ENCODE measurements around the gene IFNA21.
"Not testable (repeated sequence)": the region's sequence is repeated elsewhere in the genome, so short reads cannot be mapped to it uniquely, and the experiment has no call there.

Gene IFNA21

GRCh38 chr9:21166560-21166959 lies at the start of gene IFNA21:
Gene IFNA21, minus strand, starts transcription at chr9:21166660. Its CDS starts 48 bp downstream, at chr9:21166612.
- DNase-seq (ENCODE audit: low read depth in 3 of 3), result not testable (repeated sequence)

GRCh38 chr9:21213411-21214326 lies 47.2 kb upstream of the IFNA21 start:
- DNase-seq (ENCODE audit: low read depth in 3 of 3), result not testable (repeated sequence)

DNA sequence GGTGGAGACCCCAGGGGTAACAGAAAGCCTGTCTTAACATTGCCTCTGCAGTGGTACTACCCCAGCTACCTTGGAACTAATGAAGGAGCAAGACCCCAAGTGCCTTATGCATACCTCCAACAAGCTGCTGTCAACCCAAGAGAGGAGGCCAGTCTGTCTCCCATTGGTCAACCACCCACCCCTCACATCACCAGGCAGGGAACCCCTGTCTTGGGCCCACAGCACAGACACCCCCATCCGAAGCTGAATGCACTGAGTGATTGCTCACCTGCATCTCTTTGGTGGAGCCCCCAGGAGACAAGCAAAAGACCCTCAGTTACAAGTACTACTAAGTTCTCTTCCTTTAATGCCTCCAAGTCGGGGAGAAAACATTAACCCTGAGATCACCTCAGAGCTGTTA lies 45.7 kb upstream of the IFNA21 start:
- not testable (repeated sequence) for DNase-seq (ENCODE audit: low read depth in 3 of 3)

DNA sequence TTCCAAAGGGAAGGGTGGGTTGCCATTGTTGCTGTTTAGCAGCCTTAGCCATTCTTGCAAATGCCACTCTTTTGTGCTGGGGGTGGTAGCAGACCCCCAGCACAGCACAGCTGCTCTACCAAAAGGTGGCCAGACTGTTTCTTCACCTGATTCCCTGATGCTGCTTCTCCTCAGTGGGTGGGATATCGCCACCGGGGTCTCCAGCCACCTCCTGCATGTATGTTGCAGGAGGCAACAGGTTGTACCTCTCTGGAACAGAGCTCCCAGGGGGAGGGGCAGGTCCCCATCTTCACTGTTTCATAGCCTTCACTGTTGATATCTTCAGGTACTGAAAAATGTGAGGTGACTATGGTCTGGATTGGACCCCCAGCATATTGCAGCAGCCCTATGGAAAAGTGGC lies 44.3 kb upstream of the IFNA21 start:
- not testable (repeated sequence) for DNase-seq (ENCODE audit: low read depth in 3 of 3)

GRCh38 chr9:21210311-21210710 lies 43.9 kb upstream of the IFNA21 start:
- no peak for DNase-seq (ENCODE audit: low read depth in 3 of 3)

- not testable (repeated sequence) for DNase-seq (ENCODE audit: low read depth in 3 of 3)
Observed at GRCh38 chr9:21207043-21207442, 40.6 kb upstream of the IFNA21 start, which contains the start of gene IFNA10. Gene IFNA10, minus strand, starts transcription at chr9:21207143. Its CDS starts 46 bp downstream, at chr9:21207097.

- DNase-seq (ENCODE audit: low read depth in 3 of 3), result no peak
Observed at GRCh38 chr9:21205204-21205603, 38.7 kb upstream of the IFNA21 start.

DNA sequence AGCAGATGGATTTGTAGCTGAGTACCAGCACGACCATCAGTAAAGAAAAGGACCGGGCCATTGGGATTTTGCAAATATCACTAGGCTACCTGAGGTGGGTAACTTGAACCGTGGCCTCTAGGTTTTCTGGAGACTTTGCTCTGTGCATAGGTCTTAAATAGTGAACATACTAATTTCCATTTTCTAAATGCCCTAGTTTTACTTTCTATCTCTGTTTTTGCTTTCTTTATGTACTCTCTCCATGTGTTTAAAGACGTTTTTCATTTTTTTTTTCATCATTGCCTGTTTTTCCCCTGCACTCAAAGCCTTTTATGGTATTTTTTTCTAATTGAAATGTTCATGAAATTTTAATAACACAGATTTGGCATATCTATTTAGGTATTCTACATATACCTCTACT lies 35.6 kb upstream of the IFNA21 start, which contains the start of gene IFNA7:
Gene IFNA7, minus strand, starts transcription at position 101 of the 400 bp plus-strand sequence. Its CDS starts 40 bp downstream, at position 61.
- DNase-seq (ENCODE audit: low read depth in 3 of 3), result not testable (repeated sequence)

DNA sequence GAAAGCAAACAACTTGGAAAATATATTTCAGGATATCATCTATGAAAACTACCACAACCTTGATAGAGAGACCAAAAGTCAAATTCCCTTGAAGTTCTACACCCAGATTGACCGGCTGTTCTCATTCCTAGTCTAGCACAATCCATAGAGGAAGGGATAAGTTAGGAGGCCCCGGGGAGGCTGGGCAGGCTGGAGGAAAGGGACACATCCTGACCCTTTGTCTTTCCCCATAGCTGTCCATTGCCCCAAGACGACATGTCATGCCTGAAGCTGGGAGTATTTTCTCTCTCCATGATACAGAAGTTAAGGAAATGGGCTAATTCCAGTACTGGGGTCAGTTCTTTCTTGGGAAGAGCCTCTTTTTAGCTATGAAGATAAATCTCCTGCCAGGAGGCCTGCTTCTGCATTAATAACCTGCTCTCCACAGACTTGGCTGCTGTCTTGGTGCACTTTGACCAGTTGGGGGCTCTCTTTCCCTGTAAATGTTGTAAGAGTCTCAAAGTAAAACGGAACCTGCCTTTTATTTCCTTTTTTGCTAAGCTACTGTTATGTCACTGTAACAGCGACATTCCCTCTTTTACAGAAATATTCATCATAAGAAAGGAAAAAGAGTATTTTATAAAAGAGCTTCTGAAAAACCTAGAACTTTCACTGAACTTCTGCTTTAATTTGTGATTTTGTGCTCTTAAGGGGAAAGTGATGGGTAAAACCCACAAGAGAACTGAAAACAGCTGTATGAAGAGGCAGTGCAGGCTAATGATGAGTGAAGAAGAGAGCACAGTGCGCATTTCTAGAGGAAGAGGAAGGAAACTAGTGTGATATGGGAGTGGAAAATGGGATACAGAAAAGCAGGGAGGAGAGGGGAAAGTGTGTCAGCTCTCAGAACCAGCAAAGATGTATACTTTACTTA lies 28.7 kb upstream of the IFNA21 start:
- DNase-seq (ENCODE audit: low read depth in 3 of 3), result not testable (repeated sequence)

DNA sequence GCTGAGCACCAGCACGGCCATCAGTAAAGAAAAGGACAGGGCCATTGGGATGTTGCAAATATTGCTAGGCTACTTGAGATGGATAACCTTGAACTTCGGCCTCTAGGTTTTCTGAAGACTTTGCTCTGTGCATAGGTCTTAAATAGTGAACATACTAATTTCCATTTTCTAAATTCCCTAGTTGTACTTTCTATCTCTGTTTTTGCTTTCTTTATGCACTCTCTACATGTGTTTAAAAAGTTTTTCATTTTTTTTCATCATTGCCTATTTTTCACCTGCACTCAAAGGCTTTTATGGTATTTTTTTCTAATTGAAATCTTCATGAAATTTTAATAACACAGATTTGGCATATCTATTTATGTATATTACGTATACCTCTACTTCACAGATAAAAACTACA lies 21.0 kb upstream of the IFNA21 start, which contains the start of gene IFNA4:
Gene IFNA4, minus strand, starts transcription at position 101 of the 400 bp plus-strand sequence. Its CDS starts 56 bp downstream, at position 45.
- not testable (repeated sequence) for DNase-seq (ENCODE audit: low read depth in 3 of 3)

DNA sequence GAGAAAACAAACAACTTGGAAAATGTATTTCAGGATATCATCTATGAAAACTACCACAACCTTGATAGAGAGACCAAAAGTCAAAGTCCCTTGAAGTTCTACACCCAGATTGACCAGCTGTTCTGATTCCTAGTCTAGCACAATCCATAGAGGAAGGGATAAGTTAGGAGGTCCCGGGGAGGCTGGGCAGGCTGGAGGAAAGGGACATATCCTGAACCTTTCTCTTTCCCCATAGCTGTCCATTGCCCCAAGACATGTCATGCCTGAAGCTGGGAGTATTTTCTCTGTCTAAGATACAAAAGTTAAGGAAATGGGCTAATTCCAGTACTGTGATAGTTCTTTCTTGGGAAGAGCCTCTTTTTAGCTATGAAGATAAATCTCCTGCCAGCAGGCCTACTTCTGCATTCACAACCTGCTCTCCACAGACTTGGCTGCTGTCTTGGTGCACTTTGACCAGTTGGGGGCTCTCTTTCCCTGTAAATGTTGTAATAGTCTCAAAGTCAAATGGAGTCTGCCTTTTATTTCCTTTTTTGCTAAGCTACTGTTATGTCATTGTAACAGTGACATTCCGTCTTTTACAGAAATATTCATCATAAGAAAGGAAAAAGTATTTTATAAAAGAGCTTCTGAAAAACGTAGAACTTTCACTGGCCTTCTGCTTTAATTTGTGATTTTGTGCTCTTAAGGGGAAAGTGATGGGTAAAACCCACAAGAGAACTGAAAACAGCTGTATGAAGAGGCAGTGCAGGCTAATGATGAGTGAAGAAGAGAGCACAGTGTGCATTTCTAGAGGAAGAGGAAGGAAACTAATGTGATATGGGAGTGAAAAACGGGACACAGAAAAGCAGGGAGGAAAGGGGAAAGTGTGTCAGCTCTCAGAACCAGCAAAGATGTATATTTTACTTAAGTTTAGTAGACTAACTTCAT lies 16.6 kb upstream of the IFNA21 start:
- DNase-seq (ENCODE audit: low read depth in 3 of 3), result not testable (repeated sequence)

GRCh38 chr9:21174671-21175070 lies 8.2 kb upstream of the IFNA21 start:
- DNase-seq (ENCODE audit: low read depth in 3 of 3), result no peak

- DNase-seq (ENCODE audit: low read depth in 3 of 3), result no peak
Observed at GRCh38 chr9:21172156-21172555, 5.7 kb upstream of the IFNA21 start.

GRCh38 chr9:21171351-21171750 lies 4.9 kb upstream of the IFNA21 start:
- DNase-seq (ENCODE audit: low read depth in 3 of 3), result no peak

GRCh38 chr9:21165516-21165915 lies 944 bp downstream of the IFNA21 start:
- no peak for DNase-seq (ENCODE audit: low read depth in 3 of 3)

- no peak for DNase-seq (ENCODE audit: low read depth in 3 of 3)
Observed at GRCh38 chr9:21160178-21160577, 6.3 kb downstream of the IFNA21 start.

DNA sequence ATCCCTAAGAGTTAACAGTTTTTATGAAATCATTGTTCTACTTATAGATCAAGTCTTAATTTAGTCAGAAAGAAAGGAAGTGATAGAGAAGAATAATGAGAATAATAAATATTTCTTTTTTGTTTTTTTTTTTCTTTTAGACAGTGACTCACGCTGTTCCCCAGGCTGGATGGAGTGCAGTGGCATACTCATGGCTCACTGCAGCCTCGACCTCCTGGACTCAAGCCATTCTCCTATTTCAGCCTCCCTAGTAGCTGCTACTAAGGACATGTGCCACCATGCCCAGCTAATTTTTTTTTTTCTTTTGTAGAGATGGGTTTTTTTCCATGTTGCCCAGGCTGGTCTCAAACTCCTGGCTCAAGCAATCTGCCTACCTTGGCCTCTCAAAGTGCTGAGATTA lies 11.0 kb downstream of the IFNA21 start:
- no peak for DNase-seq (ENCODE audit: low read depth in 3 of 3)

GRCh38 chr9:21154018-21154608 lies 12.3 kb downstream of the IFNA21 start:
- no peak for DNase-seq (ENCODE audit: low read depth in 3 of 3)

DNA sequence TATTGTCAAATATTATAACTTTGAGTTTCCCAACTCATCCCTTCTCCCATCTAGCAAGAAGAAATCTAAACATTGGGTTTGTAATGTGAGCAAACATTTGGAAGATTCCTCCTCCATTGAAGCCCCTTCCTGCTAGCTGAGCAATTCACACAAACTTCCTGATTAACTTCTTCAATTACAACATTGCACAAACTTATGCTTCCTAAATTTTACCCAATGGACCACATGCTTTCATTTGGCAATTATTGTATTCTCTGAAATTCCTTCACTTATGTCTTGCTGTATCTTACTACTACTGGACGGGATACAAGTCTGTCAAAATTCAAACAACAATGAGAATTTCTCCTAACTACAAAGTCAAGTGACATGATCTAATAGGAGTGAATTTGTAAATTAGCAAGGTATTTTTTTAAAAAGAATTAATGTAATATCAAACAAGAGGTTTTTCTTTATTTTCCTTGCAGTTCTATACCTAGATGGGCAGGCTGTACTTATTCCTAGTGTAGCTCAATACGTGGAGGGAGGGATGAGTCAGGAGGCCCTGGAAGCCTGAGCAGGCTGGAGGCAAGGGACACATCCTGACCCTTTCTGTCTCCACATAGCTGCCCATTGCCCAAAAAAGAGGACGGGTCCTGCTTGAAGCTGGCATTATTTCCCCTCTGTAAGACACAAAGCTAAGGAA lies 13.0 kb downstream of the IFNA21 start:
- no peak for DNase-seq (ENCODE audit: low read depth in 3 of 3)

DNA sequence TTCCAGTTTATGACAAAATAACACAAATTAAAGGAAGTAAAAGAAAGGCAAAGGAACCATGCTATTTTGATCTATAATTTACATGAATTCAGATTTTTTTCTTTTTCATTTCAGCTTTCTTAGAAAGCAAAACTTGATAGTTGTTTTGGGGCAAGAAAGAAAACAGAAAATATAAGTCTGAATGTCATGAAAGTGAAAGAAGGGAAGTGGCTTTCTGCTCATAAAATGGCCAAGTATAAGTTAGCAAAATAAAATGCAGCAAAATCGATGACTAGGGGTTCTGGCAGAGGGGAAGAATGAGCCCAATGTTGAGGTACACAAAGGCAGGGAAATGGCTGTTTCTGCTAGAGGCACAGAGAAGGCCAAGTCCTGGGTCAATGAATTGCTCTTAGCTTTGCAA lies 21.9 kb downstream of the IFNA21 start:
- no peak for DNase-seq (ENCODE audit: low read depth in 3 of 3)

Measured in stimulated activated CD4-positive, alpha-beta T cell treated with anti-CD3 and anti-CD28 coated beads, TNF-alpha, amount 100 ng/mL, for 48 hours (primary cell).